Hypothalamus (tissue), 51 donors: ENCODE data around the gene FPR3.
A peak's percentile ranks its signal among the peaks of the same experiment; 100 is the strongest.

Source experiments
- DNase-seq, 51 donors: peaks; one replicate each; lab custom pipeline; 2025; lab: John Stamatoyannopoulos, UW

The FPR3 gene

GRCh38 chr19:51781999-51782398 is 13.0 kb upstream of the FPR3 start:
- no peak for DNase-seq

GRCh38 chr19:51783372-51783771 is 11.6 kb upstream of the FPR3 start:
- no peak for DNase-seq

- DNase-seq: no peak
These were observed 10.7 kb upstream of the FPR3 start for GRCh38 chr19:51784109-51784785.

DNA sequence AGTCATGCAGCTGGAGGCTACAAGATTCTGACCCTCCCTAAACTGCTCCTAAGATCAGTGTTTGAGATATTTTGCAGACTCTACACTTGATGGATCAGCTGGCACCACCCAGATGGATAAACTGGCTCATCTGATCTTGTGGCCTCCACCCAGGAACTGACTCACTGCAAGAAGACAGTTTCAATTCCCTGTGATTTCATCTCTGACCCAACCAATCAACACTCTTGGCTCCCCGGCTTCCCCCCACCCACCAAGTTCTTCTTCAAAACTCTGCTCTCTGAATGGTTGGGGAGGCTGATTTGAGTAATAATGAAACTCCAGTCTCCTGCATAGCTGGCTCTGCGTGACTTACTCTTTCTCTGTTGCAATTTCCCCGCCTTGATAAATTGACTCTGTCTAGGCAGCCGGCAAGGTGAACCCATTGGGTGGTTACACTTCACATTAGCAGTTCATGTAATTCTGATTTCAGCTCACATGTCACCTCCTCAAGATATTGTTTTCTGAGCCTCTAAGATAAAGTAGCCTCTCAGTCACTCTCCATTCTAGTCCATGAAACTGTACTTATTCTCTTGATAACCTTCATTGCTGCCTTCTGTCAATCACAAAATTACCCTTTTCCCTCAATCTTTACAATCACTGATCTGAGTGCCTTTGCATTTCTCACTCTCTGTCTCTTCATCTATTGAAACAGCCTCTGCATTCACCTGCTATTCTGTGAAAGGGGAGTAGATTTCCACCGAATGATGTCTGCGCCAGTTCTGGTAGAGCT is 9.9 kb upstream of the FPR3 start:
- peak in 13 of 51 donors; percentile 0 to 28 (median 7) for DNase-seq

DNA sequence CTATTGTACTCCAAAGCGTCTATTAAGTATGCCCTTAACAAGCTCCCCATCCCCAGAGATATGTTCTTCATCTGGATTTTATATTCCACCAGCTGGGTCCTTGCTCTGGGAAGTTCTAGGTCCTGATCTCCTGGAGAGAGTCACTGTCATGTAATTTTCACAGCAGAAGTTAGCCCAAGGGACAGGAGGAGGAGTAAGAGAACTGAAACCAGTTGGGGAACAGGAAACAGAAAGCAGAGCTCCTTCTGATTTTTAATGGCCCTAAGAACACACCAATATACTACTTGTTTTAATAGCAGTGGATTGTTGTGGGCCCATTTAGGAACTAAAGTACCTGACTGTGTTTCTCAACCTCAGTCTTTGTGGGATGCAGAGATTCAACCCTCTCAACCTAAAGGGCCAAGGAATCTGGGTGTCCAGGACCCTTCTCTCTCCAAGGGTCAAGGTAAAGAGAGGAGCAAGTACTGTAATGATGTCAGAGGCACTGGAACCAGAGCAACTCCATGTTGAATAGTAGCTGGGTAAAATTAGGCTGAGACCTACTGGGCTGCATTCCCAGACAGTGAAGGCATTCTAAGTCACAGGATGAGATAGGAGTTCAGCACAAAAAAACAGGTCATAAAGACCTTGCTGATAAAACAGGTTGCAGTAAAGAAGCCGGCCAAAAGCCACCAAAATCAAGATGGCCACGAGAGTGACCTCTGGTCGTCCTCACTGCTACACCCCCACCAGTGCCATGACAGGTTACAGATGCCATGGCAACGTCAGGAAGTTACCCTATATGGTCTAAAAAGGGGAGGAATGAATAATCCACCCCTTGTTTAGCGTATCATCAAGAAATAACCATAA is 8.1 kb upstream of the FPR3 start:
- DNase-seq: no peak

DNA sequence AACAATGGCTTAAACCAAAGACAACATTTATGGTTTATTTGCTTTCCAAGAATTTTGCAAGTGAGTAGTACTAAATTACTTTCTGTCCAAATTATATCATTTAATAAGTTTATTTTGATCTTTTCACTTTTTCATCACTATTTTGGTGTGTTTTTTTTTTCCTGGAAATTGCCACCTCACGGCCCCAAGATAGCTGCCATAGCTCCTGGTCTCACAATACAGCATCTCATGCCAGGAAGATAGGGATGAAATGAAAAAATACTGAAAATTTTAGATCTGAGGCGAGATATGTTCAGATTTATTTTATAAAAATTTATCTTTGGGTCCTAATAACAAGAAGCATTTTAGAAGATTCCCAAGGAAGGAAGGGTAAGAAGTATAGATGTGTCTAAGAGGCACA is 6.9 kb upstream of the FPR3 start:
- DNase-seq: no peak

GRCh38 chr19:51789061-51789795 is 5.7 kb upstream of the FPR3 start:
- DNase-seq: no peak

DNA sequence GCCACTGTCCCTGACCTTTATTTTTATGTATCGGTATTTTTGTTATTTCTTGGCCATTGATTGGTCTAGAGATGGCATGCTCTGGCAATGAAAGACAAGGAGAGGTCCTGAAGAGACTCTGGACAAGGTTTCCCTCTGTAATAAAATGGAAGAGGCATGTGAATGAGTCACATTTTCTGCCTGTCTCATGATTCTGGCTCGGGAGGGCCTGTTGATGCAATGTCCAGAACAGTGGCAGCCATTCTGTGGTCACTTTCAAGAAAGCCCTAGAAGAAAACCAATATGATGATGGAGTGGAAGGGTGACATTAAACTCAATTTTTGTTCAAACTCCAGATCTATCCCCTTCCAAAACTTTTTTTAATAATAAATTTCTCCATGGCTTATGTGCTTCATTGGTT is 2.0 kb upstream of the FPR3 start:
- DNase-seq: no peak

GRCh38 chr19:51793994-51794393 is 963 bp upstream of the FPR3 start:
- DNase-seq: no peak

- no peak for DNase-seq
These were observed 1.3 kb downstream of the FPR3 start for GRCh38 chr19:51796195-51796679.

- DNase-seq: no peak
These were observed 2.5 kb downstream of the FPR3 start for GRCh38 chr19:51797480-51797879.

GRCh38 chr19:51798062-51798461 is 3.1 kb downstream of the FPR3 start:
- DNase-seq: no peak

DNA sequence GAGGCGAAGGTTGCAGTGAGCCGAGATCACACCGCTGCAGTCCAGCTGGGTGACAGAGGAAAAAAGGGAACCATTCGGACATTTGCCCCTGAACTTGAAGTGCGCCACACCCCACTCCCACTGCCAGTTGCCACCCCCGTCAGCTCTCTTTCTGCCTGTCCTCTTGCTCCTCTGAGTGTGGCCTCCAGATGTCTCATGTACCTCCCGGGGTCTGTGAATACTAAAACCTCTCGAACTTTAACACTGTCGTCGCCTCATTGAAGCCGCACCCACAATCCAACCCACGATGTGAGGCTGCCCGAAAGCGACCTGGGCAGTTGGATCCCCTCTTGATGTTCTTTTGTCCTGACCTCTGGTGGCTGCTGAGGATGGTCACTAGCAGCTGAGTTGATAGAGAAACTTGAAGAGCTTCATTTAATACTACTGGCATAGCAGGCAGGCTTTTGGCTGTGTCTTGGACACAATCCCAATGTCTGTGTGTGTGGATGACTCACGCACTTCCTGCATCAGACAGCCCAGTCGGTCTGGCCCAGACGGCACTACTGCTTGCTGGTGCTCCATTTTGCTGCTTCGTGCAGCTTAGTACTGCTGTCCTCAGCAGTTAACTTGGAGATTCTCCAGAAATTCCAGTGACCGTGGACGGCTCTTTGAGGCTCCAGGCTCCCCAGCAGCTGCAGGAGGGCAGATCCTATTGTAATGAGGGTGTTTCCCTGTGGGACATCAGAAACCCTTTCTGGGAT is 4.2 kb downstream of the FPR3 start:
- DNase-seq: peak in 32 of 51 donors; percentile 1 to 72 (median 33)

GRCh38 chr19:51799774-51800472 is 5.0 kb downstream of the FPR3 start:
- DNase-seq: no peak

GRCh38 chr19:51800473-51801244 is 5.7 kb downstream of the FPR3 start:
- no peak for DNase-seq

DNA sequence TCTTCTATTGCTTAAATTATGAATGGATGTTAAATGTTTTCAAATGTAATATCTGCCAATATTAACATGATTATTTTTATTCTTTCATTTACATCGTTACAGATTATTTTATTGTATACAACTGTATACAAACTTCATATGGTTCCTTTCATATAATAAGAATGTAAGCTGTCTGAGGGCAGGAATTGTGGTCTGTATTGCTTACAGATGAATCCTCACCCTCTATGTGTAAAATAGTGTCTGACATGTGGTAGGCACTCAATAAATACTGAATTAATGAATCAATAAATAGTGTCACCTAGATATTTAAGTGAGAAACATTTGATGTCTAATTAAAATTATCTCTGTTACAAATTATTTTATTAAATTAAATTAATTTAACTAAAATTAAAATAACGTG is 7.8 kb downstream of the FPR3 start:
- no peak for DNase-seq

DNA sequence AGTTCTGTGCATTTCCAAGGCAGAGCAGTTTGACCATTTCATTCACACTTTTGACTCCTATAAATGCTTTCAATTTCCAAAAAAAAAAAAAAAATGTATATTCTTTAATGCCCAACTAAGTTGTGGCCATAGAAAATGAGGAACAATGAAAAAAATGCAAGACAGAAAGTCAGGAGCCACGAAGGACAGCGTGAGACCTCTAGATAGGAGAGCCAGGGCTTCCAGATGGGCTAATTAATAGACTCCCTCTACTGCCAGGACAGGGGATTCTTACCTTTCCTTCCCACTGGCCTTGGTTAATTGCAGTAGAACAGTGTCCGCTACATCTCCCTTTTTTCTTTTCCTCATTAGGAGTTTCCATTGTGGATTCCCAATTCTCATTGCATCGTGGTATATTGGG is 8.6 kb downstream of the FPR3 start:
- DNase-seq: no peak

DNA sequence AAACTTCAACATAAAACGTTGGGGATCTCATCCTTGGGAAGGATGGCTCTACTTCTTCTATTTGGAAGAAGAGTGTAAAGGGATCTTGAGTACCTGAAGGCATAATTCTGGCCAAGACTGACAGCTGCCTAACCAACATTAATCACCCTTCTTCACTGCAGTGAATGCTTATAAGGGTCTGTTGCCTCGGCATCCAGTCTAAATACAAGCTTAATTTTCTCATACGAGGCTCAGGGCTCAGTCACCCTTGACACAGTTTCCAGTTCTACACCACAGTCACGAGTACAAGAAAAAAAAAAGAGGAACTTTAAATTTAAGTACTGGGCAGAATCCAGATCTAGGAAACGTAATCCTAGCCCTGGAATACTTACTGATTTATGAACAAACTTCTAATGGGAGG is 9.0 kb downstream of the FPR3 start:
- DNase-seq: peak in 1 of 51 donors; percentile 12
